ENCODE results near the gene PPM1D.

The PPM1D gene

DNA sequence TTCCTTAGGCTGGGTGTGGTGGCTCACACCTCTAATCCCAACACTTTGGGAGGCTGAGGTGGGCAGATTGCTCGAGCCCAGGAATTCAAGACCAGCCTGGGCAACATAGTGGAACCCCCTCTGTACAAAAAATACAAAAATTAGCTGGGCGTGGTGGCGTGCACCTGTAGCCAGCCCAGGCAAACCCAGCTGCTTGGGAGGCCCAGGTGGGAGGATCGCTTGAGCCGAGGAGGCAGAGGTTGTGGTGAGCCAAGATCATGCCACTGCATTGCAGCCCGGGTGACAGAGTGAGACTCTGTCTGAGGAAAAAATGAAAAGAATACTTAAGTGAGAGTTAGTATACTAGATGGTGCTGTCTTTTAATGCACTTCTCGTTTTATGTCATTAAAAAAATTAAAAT is 15.1 kb downstream of the PPM1D start:
- no peak for TF ChIP-seq CTCF (IDR thresholded peaks at IDR 0.05; ENCODE audit: low read depth, low read length)
- H3K4me3 ChIP-seq (ENCODE audit: low read depth, low read length), result no peak overlapping the region

- no peak overlapping the region for H3K4me3 ChIP-seq (ENCODE audit: low read depth, low read length)
- no peak for TF ChIP-seq CTCF (IDR thresholded peaks at IDR 0.05; ENCODE audit: low read depth, low read length)
Measured at GRCh38 chr17:60615840-60616239, 15.8 kb downstream of the PPM1D start.

DNA sequence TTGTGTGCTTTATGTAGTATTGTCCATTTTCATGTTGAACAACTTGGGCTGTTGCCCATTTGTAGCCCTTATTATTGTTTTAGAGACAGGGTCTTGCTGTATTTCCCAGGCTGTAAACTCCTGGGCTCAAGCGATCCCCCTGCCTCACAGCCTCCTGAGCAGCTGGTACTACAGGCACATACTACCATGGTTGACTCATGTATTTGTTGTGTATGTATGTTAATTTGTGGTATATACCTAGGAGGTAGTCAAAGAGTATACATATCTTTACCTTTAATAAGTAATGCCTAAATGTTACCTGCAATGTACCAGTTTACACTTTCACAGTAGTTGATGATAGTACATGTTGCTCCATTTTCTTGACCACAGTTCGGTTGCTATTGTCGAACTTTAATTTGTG is 18.1 kb downstream of the PPM1D start:
- no peak overlapping the region for H3K4me3 ChIP-seq (ENCODE audit: low read depth, low read length)
- TF ChIP-seq CTCF (IDR thresholded peaks at IDR 0.05; ENCODE audit: low read depth, low read length), result no peak

GRCh38 chr17:60618854-60619526 is 19.0 kb downstream of the PPM1D start:
- no peak for TF ChIP-seq CTCF (IDR thresholded peaks at IDR 0.05; ENCODE audit: low read depth, low read length)

GRCh38 chr17:60622961-60623360 is 23.0 kb downstream of the PPM1D start:
- no peak for TF ChIP-seq CTCF (IDR thresholded peaks at IDR 0.05; ENCODE audit: low read depth, low read length)
- no peak overlapping the region for H3K4me3 ChIP-seq (ENCODE audit: low read depth, low read length)

More at GRCh38 chr17:60618854-60619526, 19.0 kb downstream of the PPM1D start:
- H3K4me3 ChIP-seq (ENCODE audit: low read depth, low read length), result peak overlapping the region; percentile 9; the same call in 1 of the 2 replicates

- no peak for TF ChIP-seq CTCF (IDR thresholded peaks at IDR 0.05; ENCODE audit: low read depth, low read length)
- H3K4me3 ChIP-seq (ENCODE audit: low read depth, low read length), result no peak overlapping the region
Measured at GRCh38 chr17:60623415-60623814, 23.4 kb downstream of the PPM1D start.

GRCh38 chr17:60627124-60627523 is 27.1 kb downstream of the PPM1D start:
- TF ChIP-seq CTCF (IDR thresholded peaks at IDR 0.05; ENCODE audit: low read depth, low read length), result no peak

More at GRCh38 chr17:60627124-60627523, 27.1 kb downstream of the PPM1D start:
- no peak overlapping the region for H3K4me3 ChIP-seq (ENCODE audit: low read depth, low read length)

All from WI38 (cell line).